GM21447 (cell line): ENCODE measurements around the gene DNAH17.

Source experiments
- ATAC-seq: cut with Tn5 transposase; IDR thresholded peaks from one replicate; pipeline ENCODE4 v1.9.1; 2021; ENCODE audit not compliant: unreplicated experiment

Gene DNAH17

DNA sequence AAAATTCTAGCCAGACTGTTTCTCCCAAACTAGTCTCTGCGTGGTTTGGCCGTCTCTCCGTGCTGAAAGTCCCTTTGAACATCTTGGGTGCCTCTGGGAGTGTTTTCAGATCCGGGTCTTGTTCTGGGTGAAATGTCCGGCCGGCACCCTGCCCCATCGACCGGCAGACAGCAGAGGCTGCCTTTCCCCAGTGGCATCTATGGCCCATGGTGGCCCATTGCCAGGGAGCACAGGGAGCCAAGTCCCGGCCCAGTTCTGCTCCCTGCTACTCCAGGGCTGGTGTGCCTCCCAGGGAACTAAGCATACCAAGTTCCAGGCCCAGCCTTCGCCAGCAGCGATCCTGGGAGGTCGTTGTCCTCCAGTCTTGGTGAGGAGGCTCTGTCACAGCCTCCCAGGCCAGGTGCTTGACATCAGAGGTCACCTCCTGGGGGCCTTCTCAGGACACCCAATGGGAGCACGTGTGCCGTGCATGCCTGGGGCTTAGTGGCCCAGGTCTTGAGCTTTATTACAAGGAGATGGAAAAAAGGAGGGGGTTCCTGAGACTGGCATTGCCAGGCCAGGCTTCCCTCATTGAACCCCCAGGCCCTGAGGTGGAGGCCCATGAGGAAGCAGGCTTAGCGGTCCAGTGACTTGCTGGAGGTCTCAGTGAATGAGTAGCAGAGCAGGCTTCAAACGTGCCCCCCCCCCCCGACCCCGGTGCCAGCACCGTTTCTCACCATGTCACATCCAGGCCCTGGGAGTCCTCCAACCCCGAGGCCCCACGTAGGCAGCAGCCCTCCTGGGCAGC, 144.8 kb downstream of the DNAH17 start:
- no peak for ATAC-seq

DNA sequence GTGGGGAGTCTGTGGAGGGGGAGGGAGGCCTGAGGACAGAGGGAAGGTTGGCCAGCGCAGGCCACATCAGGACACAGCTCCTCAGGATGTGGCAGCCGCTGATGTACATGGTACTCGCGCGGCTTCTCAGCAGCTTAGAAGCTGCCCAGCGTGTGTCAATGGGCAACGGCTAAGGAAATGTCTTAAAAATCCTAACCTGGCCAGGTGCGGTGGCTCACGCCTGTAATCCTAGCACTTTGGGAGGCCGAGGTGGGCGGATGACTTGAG, 145.6 kb downstream of the DNAH17 start:
- no peak for ATAC-seq

DNA sequence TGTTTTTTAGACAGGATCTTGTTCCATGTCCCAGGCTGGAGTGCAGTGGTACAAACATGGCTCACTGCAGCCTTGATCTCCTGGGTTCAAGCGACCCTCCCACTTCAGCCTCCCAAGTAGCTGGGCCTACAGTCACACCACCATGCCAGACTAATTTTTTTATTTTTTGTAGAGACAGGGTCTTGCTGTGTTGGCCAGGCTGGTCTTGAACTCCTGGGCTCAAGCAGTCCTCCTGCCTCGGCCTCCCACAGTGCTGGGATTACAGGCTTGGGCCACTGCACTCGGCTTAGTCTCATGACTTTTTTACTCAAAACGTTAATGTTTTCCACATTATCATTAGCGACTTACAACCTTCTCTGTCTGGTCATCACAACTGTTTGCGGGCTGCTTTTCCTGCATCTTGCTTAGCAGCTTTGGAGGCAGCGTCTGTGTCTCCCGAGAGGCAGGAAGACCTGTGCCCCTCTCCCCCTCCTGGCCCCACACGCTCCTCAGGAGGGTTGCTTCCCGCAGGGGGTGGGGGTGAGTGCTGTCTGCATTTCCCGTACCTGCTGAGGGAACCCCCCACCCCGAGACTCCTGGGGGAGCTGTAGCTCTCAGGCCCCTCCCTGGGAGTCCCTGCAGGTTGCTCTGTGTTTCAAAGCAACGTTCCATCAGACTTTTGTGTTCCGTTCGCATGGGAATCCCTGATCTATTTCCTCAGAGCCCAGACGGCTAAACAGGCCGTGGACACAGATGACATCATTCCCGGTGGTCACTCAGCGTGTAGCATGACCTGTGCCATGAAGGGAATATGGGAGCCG, 146.1 kb downstream of the DNAH17 start:
- ATAC-seq, result no peak

DNA sequence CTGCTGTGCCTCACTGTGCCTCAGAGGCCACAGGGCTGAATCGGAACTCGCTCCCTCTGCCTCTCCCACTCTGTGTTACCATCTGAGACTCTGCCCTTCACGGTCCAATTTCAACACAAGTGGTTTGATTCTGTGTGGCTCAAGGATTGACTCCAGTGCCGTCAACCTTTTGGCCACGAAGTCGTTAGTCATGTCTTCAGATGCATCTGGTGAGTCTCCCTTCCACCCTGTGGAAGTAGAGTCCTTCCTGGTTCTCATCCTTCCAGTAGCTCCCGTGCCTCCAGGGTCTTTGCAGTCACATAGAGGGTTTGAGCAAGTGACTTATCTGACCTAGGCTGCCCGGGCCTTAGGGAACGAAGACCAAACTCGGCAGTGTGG, 147.6 kb downstream of the DNAH17 start:
- ATAC-seq, result no peak

DNA sequence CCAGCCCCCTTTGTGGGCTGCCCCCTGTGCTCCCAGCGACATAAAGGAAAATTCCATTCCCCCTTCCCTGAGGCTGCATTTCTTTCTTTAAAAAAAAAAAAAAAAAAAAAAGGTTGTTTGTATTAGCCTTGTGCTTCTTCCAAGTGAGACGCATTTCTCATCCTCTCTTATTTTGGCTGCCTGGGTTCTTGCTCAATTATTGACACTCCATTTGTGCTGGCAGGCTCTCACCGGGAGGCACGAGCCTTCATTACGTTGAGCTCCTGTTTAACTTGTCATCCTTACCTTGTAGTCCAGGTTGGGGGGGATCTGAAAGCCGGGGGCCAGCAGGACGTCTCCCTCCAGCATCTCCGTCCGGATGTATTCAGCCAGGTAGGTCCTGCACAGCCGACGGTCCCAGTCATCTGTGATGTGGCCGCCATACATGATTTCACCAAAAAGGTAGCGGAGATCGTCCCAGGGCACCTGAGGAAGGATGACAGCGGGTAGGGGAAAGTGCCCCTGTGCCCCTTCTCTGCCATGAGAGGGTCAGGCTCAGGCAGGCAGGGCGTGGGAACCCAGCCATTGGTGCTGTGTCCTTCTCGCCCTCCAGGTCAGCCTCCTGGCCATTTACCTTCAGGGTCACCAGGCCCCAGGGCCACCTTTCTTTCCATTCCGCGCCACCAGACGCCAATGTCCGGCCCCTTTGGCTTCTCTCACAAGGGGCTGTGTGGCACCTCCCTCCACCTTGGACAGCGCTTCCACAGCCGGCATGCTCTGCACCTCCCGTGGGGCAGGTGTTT, 148.2 kb downstream of the DNAH17 start:
- no peak for ATAC-seq

DNA sequence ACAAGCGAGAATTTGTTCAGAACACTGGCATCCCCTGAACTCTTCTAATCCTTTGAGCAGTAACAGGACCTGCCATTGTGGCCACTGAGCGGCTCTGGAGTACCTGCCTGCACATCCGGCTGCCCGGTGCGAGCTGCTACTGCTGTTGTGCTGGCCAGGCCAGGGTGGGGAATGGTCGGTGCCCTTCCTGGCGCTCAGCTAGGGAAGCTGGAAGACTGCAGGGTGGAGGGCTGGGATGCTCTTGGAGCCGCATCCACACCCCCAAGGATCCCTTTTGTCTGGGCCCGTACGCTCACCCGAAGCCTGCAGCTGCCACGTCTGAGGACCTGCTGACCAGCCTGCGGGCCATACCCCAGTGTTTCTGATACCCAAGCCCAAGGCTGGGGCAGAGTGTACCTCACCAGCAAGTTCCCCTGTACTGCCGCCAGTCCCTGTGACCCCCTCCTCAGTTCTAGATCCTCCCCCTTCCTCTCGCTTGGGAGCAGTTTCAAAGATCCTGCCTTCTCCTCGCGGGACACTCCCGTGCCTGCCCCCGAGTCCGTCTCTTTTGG, 149.1 kb downstream of the DNAH17 start:
- no peak for ATAC-seq

DNA sequence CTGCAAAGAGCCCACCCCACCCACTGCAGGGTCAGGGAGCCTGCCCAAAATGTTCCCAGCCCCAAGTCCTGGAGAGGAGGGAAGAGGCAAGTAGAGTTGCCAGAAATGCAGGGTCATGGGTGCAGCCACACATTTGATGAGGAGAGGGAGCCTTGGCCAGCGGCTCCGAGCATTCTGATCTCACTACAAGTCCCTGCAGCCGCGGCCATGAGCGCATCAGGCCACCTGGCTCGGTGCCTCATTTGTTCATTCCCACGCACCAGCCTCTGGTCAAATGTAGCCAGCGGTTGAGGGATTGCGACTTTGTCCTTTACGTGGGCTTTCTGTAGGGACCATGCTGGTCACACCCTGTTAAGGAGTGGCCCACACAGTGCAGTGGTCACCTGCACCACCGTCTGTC, 150.1 kb downstream of the DNAH17 start:
- ATAC-seq, result no peak

DNA sequence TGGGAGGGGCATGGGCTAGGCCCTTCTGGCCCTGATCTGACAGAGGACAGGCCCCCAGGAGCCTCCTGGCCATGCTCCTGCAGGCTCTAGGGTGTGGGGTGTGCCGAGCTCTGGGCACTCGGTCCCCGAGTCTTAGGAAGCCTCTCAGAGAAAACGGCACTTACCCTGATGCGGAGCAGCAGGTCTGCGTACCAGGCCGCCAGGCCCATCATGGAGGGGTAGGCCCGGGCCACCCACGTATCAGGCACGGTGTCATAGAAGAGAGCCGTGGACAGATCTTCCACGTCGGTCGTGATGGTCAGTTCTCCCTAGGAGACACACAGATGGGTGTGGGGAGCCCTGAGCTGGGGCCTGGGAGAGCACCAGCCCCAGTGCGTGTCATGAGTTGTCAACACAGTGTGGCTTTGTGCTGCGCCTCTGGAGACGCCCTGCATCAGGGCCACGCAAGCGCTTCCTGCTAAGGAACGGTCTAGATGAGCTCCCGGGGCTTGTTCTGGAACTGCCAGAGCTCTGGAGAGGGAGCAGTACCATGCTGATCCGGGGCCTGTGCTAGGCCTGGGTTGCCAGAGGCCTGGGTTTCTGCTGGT, 150.8 kb downstream of the DNAH17 start:
- ATAC-seq, result no peak

DNA sequence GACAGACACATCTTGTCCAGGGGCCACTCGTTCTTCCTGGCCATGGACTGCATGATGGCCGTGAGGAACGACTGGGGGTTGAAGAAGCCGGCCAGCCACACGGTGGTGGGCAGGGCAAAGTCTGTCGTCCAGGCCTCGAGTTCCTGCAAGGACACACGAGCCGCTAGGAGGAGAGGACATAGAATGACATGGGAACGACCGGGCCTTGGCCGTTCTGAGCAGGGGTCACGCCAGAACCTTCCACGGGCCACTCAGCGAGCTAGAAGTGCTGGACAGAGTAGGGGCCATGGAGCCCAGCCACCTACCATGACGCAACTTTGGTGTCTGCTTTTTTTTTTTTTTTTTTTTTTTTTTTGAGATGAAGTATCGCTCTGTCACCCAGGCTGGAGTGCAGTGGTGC, 151.8 kb downstream of the DNAH17 start:
- no peak for ATAC-seq

DNA sequence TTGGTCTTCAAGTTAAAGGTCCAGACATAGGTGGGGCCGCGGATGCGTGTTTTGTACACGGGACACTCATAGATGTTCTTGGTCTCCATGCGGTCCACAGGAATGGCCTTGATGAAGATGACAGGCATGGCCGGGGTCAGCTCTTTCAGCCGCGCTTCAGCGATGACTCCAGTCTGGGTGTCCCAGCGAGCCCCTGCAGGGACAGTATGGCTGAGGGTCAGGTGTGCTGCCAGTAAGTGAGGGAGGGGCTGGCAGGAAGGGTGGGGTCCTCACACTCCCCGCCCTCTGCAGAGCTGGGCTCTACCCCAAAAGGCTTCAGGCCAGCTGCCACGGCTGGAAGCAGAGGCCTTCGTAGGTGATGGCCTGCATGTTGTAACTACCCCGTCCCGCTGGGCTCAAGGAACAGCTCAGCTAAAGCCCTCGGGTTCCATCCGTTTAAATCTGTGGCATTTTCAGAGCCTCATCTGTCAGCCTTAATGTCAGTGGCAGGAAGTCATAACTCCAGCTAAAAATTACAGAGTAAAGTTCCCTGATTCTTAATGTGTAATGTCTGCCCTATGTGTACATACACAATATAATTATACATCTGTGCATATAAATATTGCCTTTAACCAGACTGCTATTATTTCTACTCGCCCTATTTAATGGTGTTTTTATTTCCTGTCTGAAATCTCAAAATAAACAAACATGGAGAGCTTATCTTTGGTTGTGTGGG, 153.1 kb downstream of the DNAH17 start:
- no peak for ATAC-seq

DNA sequence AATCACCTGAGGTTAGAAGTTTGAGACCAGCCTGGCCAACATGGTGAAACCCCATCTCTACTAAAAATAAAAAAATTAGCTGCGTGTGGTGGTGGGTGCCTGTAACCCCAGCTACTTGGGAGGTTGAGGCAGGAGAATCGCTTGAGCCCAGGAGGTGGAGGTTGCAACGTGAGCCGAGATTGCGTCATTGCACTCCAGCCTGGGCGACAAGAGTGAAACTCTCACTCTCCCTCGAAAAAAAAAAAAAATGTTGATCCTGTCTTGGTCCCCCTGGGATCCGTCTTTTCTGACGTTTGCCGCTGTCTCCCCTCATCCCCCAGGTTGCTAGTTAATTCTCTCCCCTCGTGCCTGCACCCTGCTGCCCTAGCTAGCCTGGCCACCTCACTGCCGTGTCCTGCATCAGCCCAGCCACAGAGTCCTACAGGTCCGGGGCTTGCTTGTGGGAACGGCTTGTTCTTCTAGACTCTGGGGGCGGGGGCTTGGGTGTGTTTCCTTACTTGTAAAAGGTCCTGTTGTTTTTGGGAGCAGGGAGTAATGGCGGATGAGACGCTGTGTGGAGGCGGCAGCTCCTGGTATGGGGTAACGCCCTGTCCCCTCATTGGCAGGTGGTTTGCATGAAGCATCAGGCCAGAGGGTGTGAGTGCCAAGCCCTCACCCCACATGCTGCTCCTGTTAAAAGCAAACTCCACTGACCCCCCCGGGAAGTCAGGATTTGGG, 154.2 kb downstream of the DNAH17 start:
- ATAC-seq, result no peak

DNA sequence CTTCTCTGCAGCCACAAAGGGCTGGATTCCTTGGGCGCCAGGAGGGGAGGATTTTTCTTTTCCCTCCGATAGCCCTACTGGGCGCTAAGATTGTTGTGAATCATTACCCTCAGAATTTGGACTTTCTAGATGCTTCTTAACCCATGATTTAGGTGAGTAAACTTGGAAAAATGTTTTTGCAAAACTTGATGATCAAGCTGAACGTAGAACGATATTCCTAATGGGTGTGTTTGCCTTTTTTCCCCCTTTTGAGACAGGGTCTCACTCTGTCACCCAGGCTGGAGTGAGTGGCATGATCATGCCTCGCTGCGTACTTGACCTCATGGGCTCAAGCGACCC, 155.0 kb downstream of the DNAH17 start:
- no peak for ATAC-seq

DNA sequence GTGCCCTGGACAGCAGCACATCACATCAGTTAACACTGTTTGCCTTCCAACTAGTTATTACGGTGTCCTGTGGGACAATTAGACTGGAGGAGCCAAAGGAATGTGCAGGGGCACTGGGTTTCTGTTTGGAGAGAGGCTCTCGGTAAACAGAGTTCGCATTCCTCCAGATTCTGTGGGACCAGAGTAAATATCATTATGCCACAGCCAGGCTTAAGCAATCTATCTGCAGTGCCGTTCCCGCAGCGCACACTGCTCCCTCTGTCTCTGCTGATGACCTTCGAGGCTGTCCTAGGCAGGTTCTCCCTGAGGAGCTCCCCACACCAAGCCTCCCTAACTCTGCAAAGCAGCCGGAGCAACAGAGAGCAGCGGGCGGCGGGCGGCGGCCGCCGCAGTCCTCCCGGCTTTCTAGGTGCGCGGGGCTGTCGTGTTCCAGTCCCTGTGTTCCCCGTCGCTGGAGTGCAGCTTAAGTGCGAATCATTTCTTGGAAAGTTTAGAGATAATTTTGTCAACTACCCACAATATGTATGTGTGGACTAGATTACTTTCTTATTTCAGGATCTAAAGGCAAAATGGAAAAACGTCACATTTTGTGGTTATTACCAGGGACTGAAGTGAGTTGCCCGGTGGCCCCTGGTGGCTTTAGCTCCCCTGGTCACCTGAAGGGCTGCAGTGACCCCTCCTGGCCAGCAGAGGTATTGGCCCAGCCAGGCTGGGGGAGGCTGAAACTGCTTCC, 155.5 kb downstream of the DNAH17 start:
- no peak for ATAC-seq

DNA sequence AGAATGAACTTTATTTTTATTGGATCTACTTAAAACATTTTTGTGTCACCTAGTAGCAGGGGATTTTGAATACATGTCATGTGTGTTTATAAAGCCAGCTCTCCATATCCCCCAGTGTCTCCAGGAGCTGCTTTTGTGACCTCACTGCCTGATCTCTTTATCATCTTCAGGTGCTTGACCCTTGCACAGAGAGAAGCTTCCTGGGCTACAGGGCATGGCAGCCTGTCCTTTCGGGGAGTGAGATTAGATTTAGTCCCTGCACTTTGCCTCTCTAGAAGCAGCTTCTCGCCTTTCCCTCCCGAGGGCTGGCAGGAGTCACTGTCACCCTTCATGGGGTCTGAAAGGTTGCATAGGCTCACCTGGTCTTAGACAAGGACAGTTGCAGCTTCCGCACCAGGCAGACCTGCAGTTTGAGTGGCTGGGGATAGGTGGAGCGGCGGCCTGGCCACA, 156.1 kb downstream of the DNAH17 start:
- ATAC-seq, result no peak

DNA sequence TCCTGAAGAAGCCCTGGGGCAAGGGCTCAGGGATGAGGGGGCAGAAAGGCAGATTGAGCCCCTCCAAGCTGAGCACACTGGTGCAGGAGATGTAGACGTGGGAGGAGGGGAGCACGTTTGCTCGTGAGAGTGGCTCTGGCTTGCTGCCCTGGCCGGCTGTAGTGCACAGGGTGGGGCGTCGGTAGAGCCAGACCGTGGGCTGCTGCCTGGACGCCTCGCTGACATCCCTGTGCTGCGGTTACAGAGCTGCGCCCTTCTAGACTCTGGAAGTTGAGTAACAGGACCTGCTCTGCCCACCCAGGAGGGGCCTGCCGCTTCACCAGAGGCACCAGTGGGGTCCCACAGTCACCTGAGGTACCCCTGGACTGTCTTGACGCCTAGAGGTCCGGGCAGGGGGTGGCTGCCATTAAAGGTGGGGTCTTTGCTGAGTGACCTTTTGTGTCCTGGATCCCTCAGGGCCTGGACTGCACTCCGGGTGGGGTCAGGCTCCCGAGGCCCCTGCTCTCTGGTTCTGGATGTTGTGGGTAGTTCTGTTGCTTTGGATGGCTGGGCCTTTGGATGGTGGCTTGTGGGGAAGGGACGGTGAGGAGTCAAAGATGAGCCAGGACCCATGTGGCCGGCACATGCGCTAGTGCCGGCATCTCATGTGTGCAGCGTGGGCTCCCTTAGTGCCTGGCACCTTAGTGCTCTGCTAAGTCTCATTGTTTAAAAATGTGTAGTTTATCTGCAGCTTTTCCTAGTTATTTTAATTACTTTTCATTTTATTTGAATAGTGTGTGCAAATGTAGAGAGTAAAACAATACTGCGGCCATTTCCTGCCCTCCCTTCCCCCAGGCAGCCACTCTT, 157.0 kb downstream of the DNAH17 start:
- no peak for ATAC-seq

DNA sequence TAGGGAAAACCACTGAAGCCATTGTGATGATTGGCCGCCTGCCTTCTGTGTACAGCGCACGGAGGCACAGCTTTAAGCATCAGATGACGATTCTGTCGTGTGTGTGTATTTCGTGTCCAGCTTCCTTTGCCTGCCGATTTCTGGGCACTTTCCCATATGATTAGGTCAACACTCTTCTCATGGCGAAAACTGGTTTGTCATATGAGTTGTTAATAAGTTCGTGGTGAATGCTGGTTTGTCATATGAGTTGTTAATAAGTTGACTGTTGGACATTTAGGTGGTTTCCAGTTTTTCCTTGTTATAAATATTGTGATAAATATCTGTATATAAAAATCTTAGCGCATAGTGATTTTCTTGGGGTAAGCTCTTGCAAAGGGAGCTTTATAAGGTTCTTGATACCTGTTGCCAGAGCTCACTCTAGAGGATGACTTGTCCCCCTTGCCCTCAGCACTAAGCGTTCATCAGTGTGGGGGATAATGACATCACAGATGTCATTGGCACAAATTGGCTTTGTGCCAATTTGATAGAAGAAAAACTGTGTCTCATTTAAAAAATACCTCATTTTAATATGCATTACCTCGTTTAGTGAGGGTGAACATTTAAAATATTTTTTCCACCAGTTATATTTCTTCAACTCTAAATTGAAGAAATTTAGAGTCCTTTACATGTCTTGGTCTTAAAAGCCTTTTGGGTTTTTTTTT, 158.7 kb downstream of the DNAH17 start:
- no peak for ATAC-seq

DNA sequence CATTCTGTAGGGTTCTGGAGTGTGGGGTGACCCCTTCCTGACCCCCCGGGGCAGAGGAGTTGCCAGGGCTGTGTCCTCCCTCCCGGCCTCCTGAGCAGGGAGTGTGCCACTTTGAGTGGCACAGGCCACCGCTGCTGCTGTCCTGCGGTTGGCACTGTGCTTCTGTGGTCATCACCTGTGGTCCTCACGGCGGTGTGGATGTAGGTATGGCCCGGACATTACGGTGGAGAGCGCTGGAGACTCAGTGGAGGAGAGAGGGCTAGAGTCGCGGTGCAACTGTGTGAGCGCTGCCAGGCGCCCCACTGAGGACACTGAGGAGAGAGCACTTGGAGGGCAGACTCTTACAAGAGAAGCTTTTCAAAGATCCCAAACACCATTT, 159.7 kb downstream of the DNAH17 start:
- ATAC-seq, result no peak
